Kidney epithelial cell (primary cell): ENCODE data around the gene MT3. TPM values are rescaled to one million over a fixed set of nuclear protein-coding genes. Genes with fewer than 3 reads are reported as not detected.

Experiments
- DNase-seq: peaks from one replicate; pipeline ENCODE4 v3.0.0-alpha.2; 2010; ENCODE audit warnings: low read depth
- H3K27me3 ChIP-seq: 2 replicates; pipeline ENCODE4 v1.6.0; 2011; ENCODE audit warnings: low read length; ENCODE audit not compliant: control insufficient read depth, insufficient read depth
- H3K36me3 ChIP-seq: 2 replicates; pipeline ENCODE4 v1.5.1; 2011; ENCODE audit warnings: low read length; ENCODE audit not compliant: control insufficient read depth, insufficient read depth
- H3K4me3 ChIP-seq: 2 replicates; pipeline ENCODE4 v1.5.1; 2011; ENCODE audit warnings: low read depth, mild to moderate bottlenecking, control low read depth, low read length
- CTCF ChIP-seq: IDR thresholded peaks from 2 replicates; pipeline ENCODE4 v1.5.1; 2011; ENCODE audit warnings: mild to moderate bottlenecking, moderate library complexity, low read length, control low read depth, inconsistent platforms; ENCODE audit not compliant: insufficient read depth, poor library complexity, severe bottlenecking
- total RNA-seq: library from RNA; depleted of rRNA; stranded (reverse); fragments of >200 nt; gene quantifications from 2 replicates; pipeline ENCODE4 v1.2.3, GENCODE V29; 2015

The MT3 gene
- total RNA-seq, 1 donor from 2014 or later = not detected

GRCh38 chr16:56632156-56632847 is 43.0 kb downstream of the MT3 start, which contains the start of gene MT1M:
Gene MT1M (plus strand): TSS chr16:56632659. CDS start chr16:56632732, 73 bp downstream.
- TF ChIP-seq CTCF = no peak
- DNase-seq = no peak
- Histone ChIP-seq H3K4me3 (peak within 1 kb of the TSS; percentile 36), H3K36me3 (no peaks in the 10 kb centered on the region), H3K27me3 (peaks cover 41% of the 10 kb centered on the region)

- H3K27me3 ChIP-seq = peaks cover 44% of the 10 kb centered on the region
- H3K36me3 ChIP-seq = no peaks in the 10 kb centered on the region
- no peak for DNase-seq
- H3K4me3 ChIP-seq = no peak overlapping the region
- no peak for TF ChIP-seq CTCF
Observed at GRCh38 chr16:56632848-56633365, 43.6 kb downstream of the MT3 start.

GRCh38 chr16:56633535-56633934 is 44.2 kb downstream of the MT3 start:
- Histone ChIP-seq H3K27me3 (peaks cover 49% of the 10 kb centered on the region), H3K36me3 (no peaks in the 10 kb centered on the region)
- no peak for TF ChIP-seq CTCF

GRCh38 chr16:56634715-56635440 is 45.5 kb downstream of the MT3 start:
- Histone ChIP-seq H3K36me3 (no peaks in the 10 kb centered on the region), H3K27me3 (peaks cover 51% of the 10 kb centered on the region), H3K4me3 (no peak overlapping the region)
- TF ChIP-seq CTCF = no peak
- DNase-seq = no peak

More at GRCh38 chr16:56633535-56633934, 44.2 kb downstream of the MT3 start:
- no peak overlapping the region for H3K4me3 ChIP-seq
- DNase-seq = no peak

- no peak for DNase-seq
- no peaks in the 10 kb centered on the region for H3K36me3 ChIP-seq
- H3K27me3 ChIP-seq = peaks cover 51% of the 10 kb centered on the region
- no peak for TF ChIP-seq CTCF
- H3K4me3 ChIP-seq = no peak overlapping the region
Observed at GRCh38 chr16:56635441-56635967, 46.2 kb downstream of the MT3 start.
